Posterior vena cava (tissue), 2 donors: Measurements from ENCODE around the gene UQCR10. TPM values are rescaled to one million over a fixed set of nuclear protein-coding genes. Genes with fewer than 3 reads are reported as not detected.
A peak's percentile ranks its signal among the peaks of the same experiment; 100 is the strongest.

Experiments
- DNase-seq: peaks from one replicate; pipeline ENCODE4 v3.0.0-alpha.2; 2020; ENCODE audit warnings: low spot score
- intact Hi-C, 2 donors: fragments of 100-400 bp; cut with DNase I; formaldehyde crosslinking; loops; one replicate each; pipeline versions ENCODE4 v1.14.1 to v1.14.2; 2022 to 2023
- long read RNA-seq, 2 donors: library from polyadenylated mRNA; unstranded; transcript quantifications; one replicate each; pipeline ENCODE4 v2.0.0, GENCODE V29; 2020 to 2021
- total RNA-seq, 2 donors: library from RNA; stranded (reverse); fragmentation: NEBNext Ultra II Directional; extraction: Animal tissue kit (Norgen Biotek cat#: 25700); gene quantifications; one replicate each; pipeline ENCODE4 v1.2.1, GENCODE V29; 2021
- donor health status: DM: yes; HTN: yes; CAD: no.
- donor health status: DM: yes; HTN: yes; CAD: no.

UQCR10 gene
- 10 to 100 TPM; 48.6 to 65.6 TPM for total RNA-seq
- long read RNA-seq, donor 1, transcript UQCR10-202 (2 exons, 584 nt) = minor isoform, 5 of 27 reads
- long read RNA-seq, donor 1, transcript UQCR10-201 (2 exons, 916 nt) = major isoform, 22 of 27 reads
- long read RNA-seq, donor 1, partial matches to known transcripts = 0 of 27 reads
- long read RNA-seq, donor 1, other reads (novel, unspliced or antisense) = 0 of 27 reads
- long read RNA-seq, donor 2, transcript UQCR10-201 (2 exons, 916 nt) = major isoform, 31 of 33 reads
- long read RNA-seq, donor 2, partial matches to known transcripts = 1 of 33 reads
- long read RNA-seq, donor 2, other reads (novel, unspliced or antisense) = 0 of 33 reads

GRCh38 chr22:29767171-29768051 is at the start of gene UQCR10:
Gene UQCR10, plus strand, starts transcription at chr22:29767369. Its CDS starts 30 bp downstream, at chr22:29767399.
- peak; percentile 98 for DNase-seq
- intact Hi-C loops = no loop called here

- no peak for DNase-seq
- intact Hi-C loops = no loop called here
Measured at GRCh38 chr22:29717789-29718188, 49.4 kb upstream of the UQCR10 start.

- no peak for DNase-seq
- intact Hi-C loops = no loop called here
Measured at GRCh38 chr22:29718949-29719898, 47.9 kb upstream of the UQCR10 start.

- intact Hi-C loops = loop anchor here in 1 of 2 donors (10.0 kb wide), 1 partner anchor 285 kb away; no protein-coding TSS in a partner anchor
Measured at GRCh38 chr22:29719899-29720645, 47.1 kb upstream of the UQCR10 start, which contains the start of gene CABP7. Gene CABP7, plus strand, starts transcription at chr22:29720003. Its CDS starts 422 bp downstream, at chr22:29720425.

GRCh38 chr22:29720811-29721323 is 46.3 kb upstream of the UQCR10 start:
- no peak for DNase-seq
- intact Hi-C loops = loop anchor here in 1 of 2 donors (10.0 kb wide), 1 partner anchor 284 kb away; no protein-coding TSS in a partner anchor

More at GRCh38 chr22:29719899-29720645, 47.1 kb upstream of the UQCR10 start, which contains the start of gene CABP7:
- no peak for DNase-seq

GRCh38 chr22:29722151-29722550 is 45.0 kb upstream of the UQCR10 start:
- intact Hi-C loops = loop anchor here in 1 of 2 donors (10.0 kb wide), 1 partner anchor 283 kb away; no protein-coding TSS in a partner anchor
- no peak for DNase-seq

- no peak for DNase-seq
- intact Hi-C loops = loop anchor here in 1 of 2 donors (10.0 kb wide), 1 partner anchor 282 kb away; no protein-coding TSS in a partner anchor
Measured at GRCh38 chr22:29722587-29722986, 44.6 kb upstream of the UQCR10 start.

GRCh38 chr22:29723766-29724165 is 43.4 kb upstream of the UQCR10 start:
- intact Hi-C loops = loop anchor here in 1 of 2 donors (10.0 kb wide), 1 partner anchor 281 kb away; no protein-coding TSS in a partner anchor
- no peak for DNase-seq

GRCh38 chr22:29724843-29725242 is 42.3 kb upstream of the UQCR10 start:
- intact Hi-C loops = loop anchor here in 1 of 2 donors (10.0 kb wide), 1 partner anchor 280 kb away; no protein-coding TSS in a partner anchor

GRCh38 chr22:29726106-29726505 is 41.1 kb upstream of the UQCR10 start:
- intact Hi-C loops = loop anchor here in 1 of 2 donors (10.0 kb wide), 1 partner anchor 279 kb away; no protein-coding TSS in a partner anchor

More at GRCh38 chr22:29724843-29725242, 42.3 kb upstream of the UQCR10 start:
- no peak for DNase-seq

GRCh38 chr22:29726512-29727130 is 40.5 kb upstream of the UQCR10 start:
- intact Hi-C loops = loop anchor here in 1 of 2 donors (10.0 kb wide), 1 partner anchor 278 kb away; no protein-coding TSS in a partner anchor

More at GRCh38 chr22:29726106-29726505, 41.1 kb upstream of the UQCR10 start:
- no peak for DNase-seq

GRCh38 chr22:29727131-29727523 is 40.0 kb upstream of the UQCR10 start:
- intact Hi-C loops = loop anchor here in 1 of 2 donors (10.0 kb wide), 1 partner anchor 278 kb away; no protein-coding TSS in a partner anchor
- DNase-seq = no peak

More at GRCh38 chr22:29726512-29727130, 40.5 kb upstream of the UQCR10 start:
- no peak for DNase-seq

GRCh38 chr22:29729161-29729560 is 38.0 kb upstream of the UQCR10 start:
- no peak for DNase-seq
- intact Hi-C loops = loop anchor here in 1 of 2 donors (10.0 kb wide), 1 partner anchor 276 kb away; no protein-coding TSS in a partner anchor

GRCh38 chr22:29731058-29731850 is 35.9 kb upstream of the UQCR10 start:
- DNase-seq = no peak
- intact Hi-C loops = no loop called here

GRCh38 chr22:29732883-29733282 is 34.3 kb upstream of the UQCR10 start:
- intact Hi-C loops = no loop called here
- DNase-seq = no peak
